Sciatic nerve (tissue), 2 donors: ENCODE data around the gene EXD2. TPM values are rescaled to one million over a fixed set of nuclear protein-coding genes. Genes with fewer than 3 reads are reported as not detected.
"Not testable (repeated sequence)": the region's sequence is repeated elsewhere in the genome, so short reads cannot be mapped to it uniquely, and the experiment has no call there.

Experiments used
- ATAC-seq: fragments of 200-7000 bp; cut with Tn5 transposase; one replicate; pipeline ENCODE4 v1.9.1; 2020; ENCODE audit warnings: mild to moderate bottlenecking, moderate library complexity
- DNase-seq: peaks from one replicate; pipeline ENCODE4 v3.0.0-alpha.2; 2020; ENCODE audit warnings: low spot score
- intact Hi-C: fragments of 100-400 bp; cut with DNase I; formaldehyde crosslinking; loops from one replicate; pipeline ENCODE4 v1.14.2; 2022
- total RNA-seq: library from RNA; stranded (reverse); fragmentation: NEBNext Ultra II Directional; extraction: Animal tissue kit (Norgen Biotek cat#: 25700); gene quantifications from one replicate; pipeline ENCODE4 v1.2.1, GENCODE V29; 2021
- donor health status: DM: no; HTN: no; CAD: no.
- donor health status: DM: no; HTN: no; CAD: no.

Gene EXD2
- total RNA-seq: 30.0 TPM

GRCh38 chr14:69191340-69192111 is at the start of gene EXD2:
EXD2 (plus strand) TSS chr14:69191498; CDS start chr14:69209471, 17,973 bp downstream.
- DNase-seq (peak; percentile 88), ATAC-seq (peak; percentile 99)
- intact Hi-C loops: no loop called here

- DNase-seq (no peak), ATAC-seq (no peak)
- intact Hi-C loops: no loop called here
Measured at GRCh38 chr14:69141550-69141949, 49.7 kb upstream of the EXD2 start.

GRCh38 chr14:69142101-69142500 is 49.2 kb upstream of the EXD2 start:
- DNase-seq: no peak
- intact Hi-C loops: no loop called here
- no peak for ATAC-seq

- no peak for ATAC-seq
- intact Hi-C loops: no loop called here
Measured at GRCh38 chr14:69149461-69150244, 41.6 kb upstream of the EXD2 start.

GRCh38 chr14:69151458-69152180 is 39.7 kb upstream of the EXD2 start:
- DNase-seq (peak; percentile 80), ATAC-seq (peak; percentile 72)
- intact Hi-C loops: no loop called here

More at GRCh38 chr14:69149461-69150244, 41.6 kb upstream of the EXD2 start:
- DNase-seq: no peak

GRCh38 chr14:69152181-69152901 is 39.0 kb upstream of the EXD2 start:
- DNase-seq (no peak), ATAC-seq (no peak)
- intact Hi-C loops: no loop called here

- no peak for ATAC-seq
- intact Hi-C loops: no loop called here
- peak; percentile 94 for DNase-seq
Measured at GRCh38 chr14:69152902-69153151, 38.5 kb upstream of the EXD2 start, which contains the start of gene DCAF5. DCAF5 (minus strand) TSS chr14:69153119; CDS start chr14:69152978, 141 bp downstream.

GRCh38 chr14:69153152-69153872 is 38.0 kb upstream of the EXD2 start:
- intact Hi-C loops: no loop called here
- DNase-seq: no peak
- ATAC-seq: peak; percentile 95

GRCh38 chr14:69153873-69154270 is 37.4 kb upstream of the EXD2 start:
- ATAC-seq: peak; percentile 26
- intact Hi-C loops: no loop called here
- no peak for DNase-seq

- intact Hi-C loops: no loop called here
- DNase-seq (no peak), ATAC-seq (no peak)
Measured at GRCh38 chr14:69154779-69155178, 36.5 kb upstream of the EXD2 start.

- DNase-seq: no peak
- ATAC-seq: no peak
- intact Hi-C loops: no loop called here
Measured at GRCh38 chr14:69156224-69156623, 35.1 kb upstream of the EXD2 start.

GRCh38 chr14:69161590-69161989 is 29.7 kb upstream of the EXD2 start:
- no peak for ATAC-seq
- intact Hi-C loops: no loop called here
- DNase-seq: no peak

GRCh38 chr14:69165787-69166186 is 25.5 kb upstream of the EXD2 start:
- ATAC-seq, intact Hi-C loops, DNase-seq: not testable (repeated sequence)

GRCh38 chr14:69170839-69171238 is 20.5 kb upstream of the EXD2 start:
- no peak for DNase-seq
- intact Hi-C loops: no loop called here
- ATAC-seq: no peak

- intact Hi-C loops: no loop called here
- ATAC-seq (no peak), DNase-seq (no peak)
Measured at GRCh38 chr14:69171569-69171968, 19.7 kb upstream of the EXD2 start.

- no peak for ATAC-seq
- no peak for DNase-seq
- intact Hi-C loops: no loop called here
Measured at GRCh38 chr14:69175130-69175529, 16.2 kb upstream of the EXD2 start.

GRCh38 chr14:69181491-69181890 is 9.8 kb upstream of the EXD2 start:
- ATAC-seq (no peak), DNase-seq (no peak)
- intact Hi-C loops: no loop called here

- ATAC-seq, DNase-seq, intact Hi-C loops: not testable (repeated sequence)
Measured at GRCh38 chr14:69182580-69182979, 8.7 kb upstream of the EXD2 start.

GRCh38 chr14:69183735-69184134 is 7.6 kb upstream of the EXD2 start:
- intact Hi-C loops: no loop called here
- ATAC-seq (no peak), DNase-seq (no peak)
